HepG2 (cell line): ENCODE results near the gene STRN4. TPM values are rescaled to one million over a fixed set of nuclear protein-coding genes. Genes with fewer than 3 reads are reported as not detected.

ENCODE experiments used
- ATAC-seq: fragments of 200-7000 bp; cut with Tn5 transposase; 3 replicates; pipeline ENCODE4 v1.9.1; 2020; ENCODE audit warnings: mild to moderate bottlenecking, moderate library complexity
- BruUV-seq: library from RNA; stranded (reverse); fragments of 400-500 nt; replicated peaks from 2 replicates; lab custom pipeline; 2021; lab: Mats Ljungman, UMichigan
- CTCF ChIA-PET: fragments of 300-600 bp; formaldehyde crosslinking; extraction: SDS; loops from one replicate; lab custom pipeline; 2021; ENCODE audit warnings: low total read pairs, inconsistent platforms, low intra/inter-chr PET ratio; lab: Yijun Ruan, JAX
- POLR2A ChIA-PET: fragments of 350-600 bp; sonication (Branson Sonifier 250); formaldehyde crosslinking; loops from one replicate; lab custom pipeline; 2020; ENCODE audit warnings: antibody characterized with exemption, inconsistent platforms; lab: Yijun Ruan, JAX
- DNase-seq: peaks from one replicate; pipeline ENCODE4 v3.0.0-alpha.2; 2015; ENCODE audit warnings: low spot score
- FAIRE-seq: peaks from 3 replicates; lab custom pipeline; 2011; peaks lifted over from hg19 to GRCh38; lab: Jason Lieb, UNC
- H2AFZ ChIP-seq: one replicate; pipeline ENCODE4 v1.6.1; 2011; ENCODE audit warnings: low read length, inconsistent platforms
- H3K27ac ChIP-seq: fragments of 300-600 bp; 3 replicates; pipeline ENCODE4 v1.8.0; 2011; ENCODE audit warnings: mixed run types, mild to moderate bottlenecking, mixed read lengths, low read length, inconsistent platforms; ENCODE audit not compliant: insufficient read depth; ENCODE audit errors: extremely low read length
- H3K27me3 ChIP-seq, 2 experiments: fragments of 200-600 bp in 1 of 2; 2 replicates in 1 of 2; 3 replicates in 1 of 2; pipeline versions ENCODE4 v1.6.0 to v1.8.0; 2011; ENCODE audit warnings: low read length in 2 of 2, mild to moderate bottlenecking in 2 of 2, moderate library complexity in 2 of 2, inconsistent platforms in 1 of 2; ENCODE audit not compliant: insufficient read depth in 2 of 2, control insufficient read depth in 1 of 2
- H3K36me3 ChIP-seq, 2 experiments: fragments of 200-600 bp in 1 of 2; replicated peaks in 1 of 2; 2 replicates in 1 of 2; 3 replicates in 1 of 2; pipeline versions ENCODE4 v1.5.1 to v1.8.0; 2011; ENCODE audit warnings: low read length in 2 of 2, inconsistent platforms in 1 of 2; ENCODE audit not compliant: insufficient read depth in 2 of 2, control insufficient read depth in 1 of 2
- H3K4me1 ChIP-seq: 2 replicates; pipeline ENCODE4 v1.5.1; 2012; ENCODE audit warnings: low read length, inconsistent platforms; ENCODE audit not compliant: insufficient read depth
- H3K4me2 ChIP-seq: 2 replicates; pipeline ENCODE4 v1.6.0; 2011; ENCODE audit warnings: low read depth, low read length, inconsistent platforms
- H3K4me3 ChIP-seq, 3 experiments: fragments of 200-600 bp in 1 of 3; sonication (generic), shearing (Covaris generic) in 1 of 3; replicated peaks in 1 of 3; 2 replicates each; pipeline ENCODE4 v1.5.1; 2011 to 2016; ENCODE audit warnings: low read length in 3 of 3, inconsistent platforms in 2 of 3, low read depth in 2 of 3, mild to moderate bottlenecking in 2 of 3, control low read depth in 1 of 3, mixed read lengths in 1 of 3; ENCODE audit not compliant: insufficient read depth in 1 of 3
- H3K79me2 ChIP-seq: one replicate; pipeline ENCODE4 v1.6.1; 2011; ENCODE audit warnings: low read length, inconsistent platforms; ENCODE audit not compliant: insufficient read depth
- H3K9ac ChIP-seq: 2 replicates; pipeline ENCODE4 v1.6.0; 2011; ENCODE audit warnings: mild to moderate bottlenecking, low read depth, low read length, inconsistent platforms; ENCODE audit not compliant: insufficient read depth
- H3K9me3 ChIP-seq: 2 replicates; pipeline ENCODE4 v1.5.1; 2012; ENCODE audit warnings: mild to moderate bottlenecking, low read length
- H4K20me1 ChIP-seq: 2 replicates; pipeline ENCODE4 v1.6.0; 2011; ENCODE audit warnings: inconsistent platforms, mild to moderate bottlenecking, low read length, moderate library complexity; ENCODE audit not compliant: insufficient read depth
- HNRNPL ChIP-seq: fragments of 200-400 bp; formaldehyde crosslinking; IDR thresholded peaks from 2 replicates; pipeline ENCODE4 v1.6.1; 2017; ENCODE audit warnings: mild to moderate bottlenecking, low read depth, low read length
- PBX2 ChIP-seq: IDR thresholded peaks from 2 replicates; pipeline ENCODE4 v1.6.1; 2016; ENCODE audit warnings: control low read depth
- POLR2AphosphoS5 ChIP-seq: IDR thresholded peaks from 2 replicates; pipeline ENCODE4 v1.6.1; 2012; ENCODE audit warnings: low read depth, low read length
- ZFP91 ChIP-seq: sonication (generic); formaldehyde crosslinking; IDR thresholded peaks from 2 replicates; pipeline ENCODE4 v1.9.0; 2022; ENCODE audit warnings: missing genetic modification reagents, mild to moderate bottlenecking, borderline replicate concordance
- WGBS: methylation state at CpG from one replicate; pipeline ENCODE4 v1.1.6; 2017; ENCODE audit warnings: low lambda C conversion rate; 5-methylcytosine and 5-hydroxymethylcytosine counted together
- in situ Hi-C: cut with HindIII; loops from 2 replicates; pipeline ENCODE4 v1.10.0; 2017; ENCODE audit warnings: low pct_unique_long_range_greater_than_20kb; ENCODE audit not compliant: extremely low pct_ligation_motif_present
- intact Hi-C: fragments of 100-400 bp; cut with micrococcal nuclease; formaldehyde crosslinking; loops from one replicate; pipeline ENCODE4 v1.10.0; 2022; ENCODE audit not compliant: unreplicated experiment
- polyA plus RNA-seq, 8 experiments: library from polyadenylated mRNA; depleted of rRNA in 3 of 8; stranded (reverse) in 7 of 8; unstranded in 1 of 8; fragments of >200 nt; fragmentation: Illumina TruSeq in 4 of 8; extraction: Trizol in 4 of 8; gene quantifications; 2 replicates each; pipeline versions ENCODE4 v1.2.1 to v1.2.3, GENCODE V29; 2011 to 2016; ENCODE audit warnings: low read depth in 4 of 8, missing spikeins in 1 of 8, mixed read lengths in 1 of 8; ENCODE audit not compliant: insufficient read depth in 1 of 8
- total RNA-seq, 5 experiments: library from RNA; depleted of rRNA; stranded (reverse); fragments of >200 nt; fragmentation: Illumina TruSeq; extraction: Trizol; gene quantifications; 2 replicates each; pipeline ENCODE4 v1.2.3, GENCODE V29; 2016; ENCODE audit warnings: low read depth in 1 of 5

Gene STRN4
- total and polyA plus RNA-seq, 2 of the 13 experiments (the other 11 are each of a cell fraction or from before 2014, with no cell fraction given): 43.1 to 57.3 TPM

DNA sequence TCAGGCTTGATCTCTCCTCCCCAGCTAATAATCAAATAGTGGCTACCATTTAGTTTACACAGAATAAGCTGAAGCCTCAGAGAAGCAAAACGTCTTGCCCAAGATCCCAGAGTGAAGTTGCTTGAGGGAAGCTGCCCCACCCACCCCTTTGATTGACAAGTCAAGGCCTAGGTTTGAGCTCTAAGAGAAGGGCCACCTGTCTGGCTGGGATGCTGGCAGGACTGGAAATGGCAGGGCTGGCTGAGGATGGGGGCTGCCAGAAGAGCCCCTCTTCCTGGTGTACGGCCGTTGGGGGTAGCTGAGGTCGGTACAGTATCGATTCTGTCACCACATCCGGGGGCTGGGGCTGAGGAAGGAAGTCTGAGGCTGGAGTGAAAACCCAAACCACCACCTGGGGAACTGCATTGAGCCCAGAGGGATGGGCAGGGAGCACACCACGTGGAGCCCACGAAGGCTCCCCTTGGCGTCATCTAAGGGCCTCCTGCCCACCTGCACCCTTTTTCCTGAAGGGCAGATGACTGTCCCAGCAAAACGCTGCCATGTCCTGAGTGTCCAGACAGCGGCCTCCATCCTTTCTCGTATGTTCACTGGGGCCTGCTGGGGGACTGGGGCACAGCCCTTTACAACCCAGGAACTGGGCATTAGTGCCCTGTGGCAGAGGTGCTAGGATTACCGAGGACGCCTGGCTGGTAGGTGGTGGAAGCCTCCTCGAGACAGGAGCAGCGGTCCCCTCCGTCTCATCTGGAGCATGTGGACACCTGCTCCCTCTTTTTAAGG, 27.9 kb downstream of the STRN4 start:
- Histone ChIP-seq H3K4me3 (no peak overlapping the region), H3K4me2 (no peak overlapping the region), H3K4me1 (peaks cover 27% of the 10 kb centered on the region), H3K27ac (no peak overlapping the region), H3K79me2 (peaks cover 20% of the 10 kb centered on the region), H4K20me1 (no peaks in the 10 kb centered on the region), H3K27me3 (no peaks in the 10 kb centered on the region; a peak in 1 of 5 replicates), H3K36me3 (peaks cover 9 to 20% of the 10 kb centered on the region in 2 experiments), H2AFZ (no peak overlapping the region), H3K9me3 (no peaks in the 10 kb centered on the region), H3K9ac (no peak overlapping the region)
- no peak for TF ChIP-seq POLR2AphosphoS5
- TF ChIP-seq HNRNPL: 0 out of 2 replicates have a peak, but pooled peaks have one; percentile 17
- TF ChIP-seq PBX2 (CRISPR knock-in tag): peak; percentile 51; the same call in 1 of the 2 replicates
- TF ChIP-seq ZFP91 (CRISPR knock-in tag): 0 out of 2 replicates have a peak, but pooled peaks have one; percentile 32
- POLR2A ChIA-PET: no interaction called here
- CTCF ChIA-PET: no interaction called here
- intact Hi-C loops (no loop called here), in situ Hi-C loops (no loop called here)
- DNase-seq (no peak), ATAC-seq (no peak), FAIRE-seq (no peak)
- 92% methylated on average over 10 of the region's 17 CpGs for WGBS
- BruUV-seq: no TSS peak
